T-helper 9 cell (primary cell): Measurements from ENCODE around the gene CLSTN2.

ENCODE experiments used
- DNase-seq: peaks from one replicate; pipeline ENCODE4 v3.0.0-alpha.2; 2020

Gene CLSTN2

GRCh38 chr3:140097874-140098635 is 163.1 kb downstream of the CLSTN2 start:
- no peak for DNase-seq

- no peak for DNase-seq
Measured at GRCh38 chr3:140100479-140100878, 165.5 kb downstream of the CLSTN2 start.

GRCh38 chr3:140103166-140103565 is 168.2 kb downstream of the CLSTN2 start:
- DNase-seq, result no peak

GRCh38 chr3:140103986-140104645 is 169.1 kb downstream of the CLSTN2 start:
- DNase-seq, result no peak

- no peak for DNase-seq
Measured at GRCh38 chr3:140113996-140114788, 179.2 kb downstream of the CLSTN2 start.

- DNase-seq, result no peak
Measured at GRCh38 chr3:140114789-140115080, 179.8 kb downstream of the CLSTN2 start.

GRCh38 chr3:140117096-140117526 is 182.1 kb downstream of the CLSTN2 start:
- no peak for DNase-seq

- DNase-seq, result no peak
Measured at GRCh38 chr3:140122183-140122582, 187.2 kb downstream of the CLSTN2 start.

GRCh38 chr3:140128217-140128616 is 193.2 kb downstream of the CLSTN2 start:
- DNase-seq, result no peak

GRCh38 chr3:140128631-140129030 is 193.6 kb downstream of the CLSTN2 start:
- DNase-seq, result no peak

- DNase-seq, result no peak
Measured at GRCh38 chr3:140129768-140130284, 194.8 kb downstream of the CLSTN2 start.

GRCh38 chr3:140131895-140132294 is 196.9 kb downstream of the CLSTN2 start:
- DNase-seq, result no peak

GRCh38 chr3:140134231-140134965 is 199.4 kb downstream of the CLSTN2 start:
- no peak for DNase-seq

- DNase-seq, result no peak
Measured at GRCh38 chr3:140135461-140135860, 200.5 kb downstream of the CLSTN2 start.

GRCh38 chr3:140143367-140144069 is 208.5 kb downstream of the CLSTN2 start:
- DNase-seq, result no peak

GRCh38 chr3:140145528-140145927 is 210.5 kb downstream of the CLSTN2 start:
- no peak for DNase-seq

- no peak for DNase-seq
Measured at GRCh38 chr3:140146668-140147067, 211.7 kb downstream of the CLSTN2 start.

GRCh38 chr3:140147965-140148490 is 213.0 kb downstream of the CLSTN2 start:
- no peak for DNase-seq

- no peak for DNase-seq
Measured at GRCh38 chr3:140148824-140149390, 213.9 kb downstream of the CLSTN2 start.

- DNase-seq, result no peak
Measured at GRCh38 chr3:140151321-140151720, 216.3 kb downstream of the CLSTN2 start.

- no peak for DNase-seq
Measured at GRCh38 chr3:140152851-140153639, 218.1 kb downstream of the CLSTN2 start.
